SK-N-MC (cell line): ENCODE results near the gene WWC1.

Source experiments
- EZH2 ChIP-seq: fragments of 200-600 bp; sonication (generic); IDR thresholded peaks from one replicate; pipeline ENCODE4 v1.6.1; 2017; ENCODE audit warnings: antibody characterized with exemption
- FOXP2 ChIP-seq: optimal IDR thresholded peaks from 2 replicates; pipeline ENCODE3; 2011; ENCODE audit warnings: mild to moderate bottlenecking, moderate library complexity; ENCODE audit not compliant: insufficient read depth; ENCODE audit errors: extremely low read length, control extremely low read depth
- POLR2AphosphoS5 ChIP-seq: IDR thresholded peaks from 2 replicates; pipeline ENCODE4 v1.6.1; 2012; ENCODE audit warnings: mild to moderate bottlenecking, low read depth, low read length, borderline replicate concordance

- TF ChIP-seq EZH2: no peak
- TF ChIP-seq POLR2AphosphoS5: no peak
- no peak for TF ChIP-seq FOXP2
Measured at GRCh38 chr5:168334280-168334679, 42.8 kb downstream of the WWC1 start.
